ENCODE data around the gene MRM2. TPM values are rescaled to one million over a fixed set of nuclear protein-coding genes. Genes with fewer than 3 reads are reported as not detected.

MRM2 gene
- total RNA-seq (1 to 10 TPM; 4.1 to 4.2 TPM), total RNA-seq (0 to 0.70 reads per million in 2 donors)

- H3K9me3 ChIP-seq (ENCODE audit: control insufficient read depth, low read length, poor library complexity, severe bottlenecking), result no peaks in the 10 kb centered on the region
- peaks cover 9% of the 10 kb centered on the region for H3K4me1 Mint-ChIP-seq
- H3K36me3 Mint-ChIP-seq (ENCODE audit: low read depth), result no peaks in the 10 kb centered on the region
- H3K27me3 Mint-ChIP-seq, result no peaks in the 10 kb centered on the region
- H3K27ac Mint-ChIP-seq, result peak within 1 kb of the TSS; percentile 89
- peak; percentile 61 for ATAC-seq
- peak within 1 kb of the TSS; percentile 94 for H3K4me3 Mint-ChIP-seq
- peak; percentile 36 to 55 (median 50) for DNase-seq
Observed at GRCh38 chr7:2241580-2242540, at the start of gene MRM2, which contains the start of gene NUDT1. Gene MRM2 (minus strand): TSS chr7:2242205. CDS start chr7:2242169, 36 bp downstream. Gene NUDT1 (plus strand): TSS chr7:2242226. CDS start chr7:2244575, 2,349 bp downstream.

- H3K4me1 Mint-ChIP-seq, result peaks cover 4% of the 10 kb centered on the region
- no peaks in the 10 kb centered on the region for H3K27me3 Mint-ChIP-seq
- DNase-seq (no peak), ATAC-seq (no peak)
- no peak overlapping the region for H3K4me3 Mint-ChIP-seq
- H3K27ac Mint-ChIP-seq, result no peak overlapping the region
- H3K9me3 ChIP-seq (ENCODE audit: control insufficient read depth, low read length, poor library complexity, severe bottlenecking), result no peaks in the 10 kb centered on the region
- no peaks in the 10 kb centered on the region for H3K36me3 Mint-ChIP-seq (ENCODE audit: low read depth)
Observed at GRCh38 chr7:2290877-2291276, 48.9 kb upstream of the MRM2 start.

- Mint-ChIP-seq H3K27me3 (no peaks in the 10 kb centered on the region), H3K36me3 (ENCODE audit: low read depth) (no peaks in the 10 kb centered on the region), H3K4me3 (no peak overlapping the region), H3K4me1 (peaks cover 4% of the 10 kb centered on the region), H3K27ac (peak overlapping the region; percentile 51)
- H3K9me3 ChIP-seq (ENCODE audit: control insufficient read depth, low read length, poor library complexity, severe bottlenecking), result no peaks in the 10 kb centered on the region
- ATAC-seq, result no peak
- no peak for DNase-seq
Observed at GRCh38 chr7:2289621-2290020, 47.6 kb upstream of the MRM2 start.

- Mint-ChIP-seq H3K27me3 (no peaks in the 10 kb centered on the region), H3K27ac (peak overlapping the region; percentile 51), H3K36me3 (ENCODE audit: low read depth) (no peaks in the 10 kb centered on the region)
Observed at GRCh38 chr7:2289111-2289586, 47.1 kb upstream of the MRM2 start.

GRCh38 chr7:2288503-2288902 is 46.5 kb upstream of the MRM2 start:
- Mint-ChIP-seq H3K4me3 (no peak overlapping the region), H3K27me3 (no peaks in the 10 kb centered on the region), H3K4me1 (peaks cover 4% of the 10 kb centered on the region), H3K27ac (no peak overlapping the region), H3K36me3 (ENCODE audit: low read depth) (no peaks in the 10 kb centered on the region)
- ATAC-seq (peak; percentile 60), DNase-seq (no peak)
- no peaks in the 10 kb centered on the region for H3K9me3 ChIP-seq (ENCODE audit: control insufficient read depth, low read length, poor library complexity, severe bottlenecking)

More at GRCh38 chr7:2289111-2289586, 47.1 kb upstream of the MRM2 start:
- no peak overlapping the region for H3K4me3 Mint-ChIP-seq
- peaks cover 4% of the 10 kb centered on the region for H3K4me1 Mint-ChIP-seq
- no peak for ATAC-seq
- H3K9me3 ChIP-seq (ENCODE audit: control insufficient read depth, low read length, poor library complexity, severe bottlenecking), result no peaks in the 10 kb centered on the region
- DNase-seq, result no peak

GRCh38 chr7:2287745-2288144 is 45.7 kb upstream of the MRM2 start:
- ATAC-seq (no peak), DNase-seq (no peak)
- Mint-ChIP-seq H3K4me3 (no peak overlapping the region), H3K27ac (no peak overlapping the region), H3K27me3 (no peaks in the 10 kb centered on the region), H3K36me3 (ENCODE audit: low read depth) (no peaks in the 10 kb centered on the region), H3K4me1 (peaks cover 4% of the 10 kb centered on the region)
- no peaks in the 10 kb centered on the region for H3K9me3 ChIP-seq (ENCODE audit: control insufficient read depth, low read length, poor library complexity, severe bottlenecking)

GRCh38 chr7:2283074-2283473 is 41.1 kb upstream of the MRM2 start:
- DNase-seq (no peak), ATAC-seq (no peak)
- H3K27me3 Mint-ChIP-seq, result no peaks in the 10 kb centered on the region
- no peak overlapping the region for H3K4me3 Mint-ChIP-seq
- no peaks in the 10 kb centered on the region for H3K36me3 Mint-ChIP-seq (ENCODE audit: low read depth)
- H3K4me1 Mint-ChIP-seq, result peaks cover 3% of the 10 kb centered on the region
- no peaks in the 10 kb centered on the region for H3K9me3 ChIP-seq (ENCODE audit: control insufficient read depth, low read length, poor library complexity, severe bottlenecking)
- no peak overlapping the region for H3K27ac Mint-ChIP-seq

- no peaks in the 10 kb centered on the region for H3K9me3 ChIP-seq (ENCODE audit: control insufficient read depth, low read length, poor library complexity, severe bottlenecking)
- Mint-ChIP-seq H3K36me3 (ENCODE audit: low read depth) (no peaks in the 10 kb centered on the region), H3K27ac (no peak overlapping the region), H3K27me3 (no peaks in the 10 kb centered on the region), H3K4me1 (peaks cover 3% of the 10 kb centered on the region), H3K4me3 (no peak overlapping the region)
- no peak for ATAC-seq
- DNase-seq, result no peak
Observed at GRCh38 chr7:2282185-2282751, 40.3 kb upstream of the MRM2 start.

- DNase-seq, result no peak
- H3K9me3 ChIP-seq (ENCODE audit: control insufficient read depth, low read length, poor library complexity, severe bottlenecking), result no peaks in the 10 kb centered on the region
- Mint-ChIP-seq H3K4me3 (no peak overlapping the region), H3K4me1 (peaks cover 3% of the 10 kb centered on the region), H3K27ac (no peak overlapping the region), H3K36me3 (ENCODE audit: low read depth) (no peaks in the 10 kb centered on the region), H3K27me3 (no peaks in the 10 kb centered on the region)
- ATAC-seq, result no peak
Observed at GRCh38 chr7:2281541-2281940, 39.5 kb upstream of the MRM2 start.

GRCh38 chr7:2280424-2280823 is 38.4 kb upstream of the MRM2 start:
- no peaks in the 10 kb centered on the region for H3K36me3 Mint-ChIP-seq (ENCODE audit: low read depth)
- H3K4me1 Mint-ChIP-seq, result peaks cover 3% of the 10 kb centered on the region
- H3K27ac Mint-ChIP-seq, result no peak overlapping the region
- DNase-seq (no peak), ATAC-seq (no peak)
- no peak overlapping the region for H3K4me3 Mint-ChIP-seq
- H3K27me3 Mint-ChIP-seq, result no peaks in the 10 kb centered on the region
- no peaks in the 10 kb centered on the region for H3K9me3 ChIP-seq (ENCODE audit: control insufficient read depth, low read length, poor library complexity, severe bottlenecking)

- no peak overlapping the region for H3K4me3 Mint-ChIP-seq
- ATAC-seq, result no peak
- H3K27me3 Mint-ChIP-seq, result no peaks in the 10 kb centered on the region
- no peaks in the 10 kb centered on the region for H3K36me3 Mint-ChIP-seq (ENCODE audit: low read depth)
- H3K27ac Mint-ChIP-seq, result no peak overlapping the region
- no peaks in the 10 kb centered on the region for H3K9me3 ChIP-seq (ENCODE audit: control insufficient read depth, low read length, poor library complexity, severe bottlenecking)
- DNase-seq, result no peak
- peaks cover 3% of the 10 kb centered on the region for H3K4me1 Mint-ChIP-seq
Observed at GRCh38 chr7:2279896-2280295, 37.9 kb upstream of the MRM2 start.

- ATAC-seq (no peak), DNase-seq (no peak)
- no peak overlapping the region for H3K4me3 Mint-ChIP-seq
- no peak overlapping the region for H3K27ac Mint-ChIP-seq
- H3K36me3 Mint-ChIP-seq (ENCODE audit: low read depth), result no peaks in the 10 kb centered on the region
- H3K27me3 Mint-ChIP-seq, result no peaks in the 10 kb centered on the region
- H3K9me3 ChIP-seq (ENCODE audit: control insufficient read depth, low read length, poor library complexity, severe bottlenecking), result no peaks in the 10 kb centered on the region
- H3K4me1 Mint-ChIP-seq, result peaks cover 3% of the 10 kb centered on the region
Observed at GRCh38 chr7:2278026-2278425, 36.0 kb upstream of the MRM2 start.

GRCh38 chr7:2276107-2276506 is 34.1 kb upstream of the MRM2 start:
- DNase-seq (no peak), ATAC-seq (no peak)
- Mint-ChIP-seq H3K4me1 (no peaks in the 10 kb centered on the region), H3K27me3 (no peaks in the 10 kb centered on the region), H3K4me3 (no peak overlapping the region), H3K36me3 (ENCODE audit: low read depth) (no peaks in the 10 kb centered on the region), H3K27ac (no peak overlapping the region)
- no peaks in the 10 kb centered on the region for H3K9me3 ChIP-seq (ENCODE audit: control insufficient read depth, low read length, poor library complexity, severe bottlenecking)
